CD4-positive, CD25-positive, alpha-beta regulatory T cell (primary cell): ENCODE data around the gene PARD3. TPM values are rescaled to one million over a fixed set of nuclear protein-coding genes. Genes with fewer than 3 reads are reported as not detected.

Experiments
- ATAC-seq, 2 donors: fragments of 150-1000 bp; cut with Tn5 transposase; one replicate each; pipeline ENCODE4 v1.10.0; 2021; ENCODE audit warnings: low read depth in 2 of 2, moderate number of reproducible peaks in 2 of 2, moderate library complexity in 1 of 2
- DNase-seq, 3 donors: peaks; one replicate each; pipeline versions ENCODE4 v3.0.0 to v3.0.0-alpha.2; 2012 to 2022; ENCODE audit warnings: mixed read lengths in 1 of 3
- H3K27ac ChIP-seq: one replicate; pipeline ENCODE4 v1.7.0; 2013; ENCODE audit warnings: mild to moderate bottlenecking, low read length; ENCODE audit not compliant: insufficient read depth, poor library complexity, severe bottlenecking
- H3K27me3 ChIP-seq: one replicate; pipeline ENCODE4 v1.7.0; 2013; ENCODE audit warnings: low read length; ENCODE audit not compliant: control insufficient read depth, insufficient read depth
- H3K36me3 ChIP-seq: one replicate; pipeline ENCODE4 v1.7.0; 2013; ENCODE audit warnings: mild to moderate bottlenecking, low read length, moderate library complexity; ENCODE audit not compliant: control insufficient read depth, insufficient read depth
- H3K4me1 ChIP-seq: 2 replicates; pipeline ENCODE4 v1.7.0; 2013; ENCODE audit warnings: mild to moderate bottlenecking, low read length; ENCODE audit not compliant: insufficient read depth, control insufficient read depth, poor library complexity, severe bottlenecking
- H3K4me3 ChIP-seq: one replicate; pipeline ENCODE4 v1.7.0; 2013; ENCODE audit warnings: low read depth, mild to moderate bottlenecking, low read length, moderate library complexity
- H3K9me3 ChIP-seq, 2 experiments: 1 replicate in 1 of 2; 2 replicates in 1 of 2; pipeline ENCODE4 v1.7.0; 2013; ENCODE audit warnings: low read length in 2 of 2, mild to moderate bottlenecking in 1 of 2, moderate library complexity in 1 of 2; ENCODE audit not compliant: control insufficient read depth in 2 of 2
- H3K27ac Mint-ChIP-seq, 3 donors: one replicate each; pipeline ENCODE4 v1.8.0; 2020 to 2022; ENCODE audit warnings: mild to moderate bottlenecking in 3 of 3, mixed read lengths in 3 of 3, moderate library complexity in 2 of 3
- H3K27me3 Mint-ChIP-seq: one replicate; pipeline ENCODE4 v1.8.0; 2022; ENCODE audit warnings: mild to moderate bottlenecking, mixed read lengths
- H3K36me3 Mint-ChIP-seq: one replicate; pipeline ENCODE4 v1.8.0; 2020; ENCODE audit warnings: mixed read lengths
- H3K4me1 Mint-ChIP-seq, 4 donors: one replicate each; pipeline ENCODE4 v1.8.0; 2020 to 2022; ENCODE audit warnings: mixed read lengths in 4 of 4, mild to moderate bottlenecking in 1 of 4
- H3K4me3 Mint-ChIP-seq, 4 donors: one replicate each; pipeline ENCODE4 v1.8.0; 2020 to 2022; ENCODE audit warnings: mild to moderate bottlenecking in 4 of 4, mixed read lengths in 4 of 4, moderate library complexity in 3 of 4
- H3K9me3 Mint-ChIP-seq, 7 donors: one replicate each; pipeline ENCODE4 v1.8.0; 2020 to 2022; ENCODE audit warnings: mixed read lengths in 7 of 7, mild to moderate bottlenecking in 3 of 7, moderate library complexity in 2 of 7
- polyA plus RNA-seq, 4 donors: library from polyadenylated mRNA; unstranded; fragments of 300-500 nt; fragmentation: Illumina TruSeq; gene quantifications; one replicate each; pipeline ENCODE4 v1.2.3, GENCODE V29; 2021
- total RNA-seq: library from RNA; stranded (reverse); gene quantifications from one replicate; pipeline ENCODE4 v1.2.3, GENCODE V29; 2022

PARD3 gene
- total and polyA plus RNA-seq, 5 donors from 2014 or later: 0.08 to 0.79 TPM; not detected in 3

GRCh38 chr10:34200355-34200901 lies 614.7 kb downstream of the PARD3 start:
- no peaks in the 10 kb centered on the region for H3K36me3 Mint-ChIP-seq
- no peak overlapping the region for H3K27ac Mint-ChIP-seq
- no peaks in the 10 kb centered on the region for H3K9me3 ChIP-seq
- no peaks in the 10 kb centered on the region for H3K27me3 Mint-ChIP-seq
- DNase-seq (no peak), ATAC-seq (no peak)
- no peaks in the 10 kb centered on the region for H3K4me1 Mint-ChIP-seq
- no peak overlapping the region for H3K4me3 Mint-ChIP-seq
- no peaks in the 10 kb centered on the region for H3K27me3 ChIP-seq
- peaks cover 0 to 4% (median 0%) of the 10 kb centered on the region in 7 donors for H3K9me3 Mint-ChIP-seq
- no peak overlapping the region for H3K27ac ChIP-seq
- no peak overlapping the region for H3K4me3 ChIP-seq
- no peaks in the 10 kb centered on the region for H3K36me3 ChIP-seq
- no peaks in the 10 kb centered on the region for H3K4me1 ChIP-seq

DNA sequence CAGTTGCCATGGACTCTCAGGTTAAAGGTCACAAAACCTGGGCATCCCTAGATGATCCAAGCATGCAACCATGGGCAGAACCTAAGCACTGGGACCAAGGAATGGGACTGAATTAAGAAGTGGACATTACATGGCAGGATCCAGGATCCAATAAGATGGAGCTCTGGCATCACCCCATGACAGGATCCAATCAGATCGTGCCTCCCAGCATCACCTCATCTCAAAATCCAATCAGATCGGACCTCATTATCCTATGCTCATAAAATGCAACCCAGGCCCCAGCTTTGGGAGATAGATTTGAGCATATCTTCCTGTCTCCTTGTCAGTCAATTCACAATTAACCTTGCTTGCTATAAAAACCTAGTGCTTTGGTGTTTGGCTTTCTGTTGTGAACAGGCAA lies 616.1 kb downstream of the PARD3 start:
- no peaks in the 10 kb centered on the region for H3K4me1 Mint-ChIP-seq
- H3K36me3 ChIP-seq: no peaks in the 10 kb centered on the region
- no peaks in the 10 kb centered on the region for H3K27me3 ChIP-seq
- H3K9me3 ChIP-seq: no peaks in the 10 kb centered on the region
- no peak overlapping the region for H3K27ac Mint-ChIP-seq
- no peaks in the 10 kb centered on the region for H3K27me3 Mint-ChIP-seq
- no peaks in the 10 kb centered on the region for H3K4me1 ChIP-seq
- no peaks in the 10 kb centered on the region for H3K36me3 Mint-ChIP-seq
- ATAC-seq (no peak), DNase-seq (no peak)
- peaks cover 0 to 4% (median 0%) of the 10 kb centered on the region in 7 donors for H3K9me3 Mint-ChIP-seq
- no peak overlapping the region for H3K27ac ChIP-seq
- no peak overlapping the region for H3K4me3 ChIP-seq
- no peak overlapping the region for H3K4me3 Mint-ChIP-seq

DNA sequence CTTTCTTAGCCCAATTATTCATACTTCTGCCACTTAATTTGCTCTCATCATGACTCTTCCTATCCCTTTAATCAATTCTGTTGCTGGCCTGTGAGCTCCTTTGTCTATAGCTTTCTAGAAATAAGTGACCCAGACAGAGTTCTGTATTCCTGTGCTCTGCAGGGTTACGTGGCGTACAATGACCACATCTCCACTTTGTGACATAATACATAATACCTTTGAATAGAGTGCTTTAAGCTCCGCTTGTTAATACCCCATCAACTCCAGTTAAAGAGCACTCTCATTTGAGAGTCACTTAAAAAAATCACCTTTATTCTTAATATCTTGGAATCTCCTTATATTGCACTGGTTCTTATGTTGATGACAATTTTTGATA lies 619.0 kb downstream of the PARD3 start:
- Histone ChIP-seq H3K4me3 (no peak overlapping the region), H3K9me3 (no peaks in the 10 kb centered on the region), H3K4me1 (no peaks in the 10 kb centered on the region), H3K36me3 (no peaks in the 10 kb centered on the region), H3K27ac (no peak overlapping the region), H3K27me3 (no peaks in the 10 kb centered on the region)
- Mint-ChIP-seq H3K9me3 (peaks cover 0 to 2% (median 0%) of the 10 kb centered on the region in 7 donors), H3K27ac (no peak overlapping the region), H3K4me1 (no peaks in the 10 kb centered on the region), H3K27me3 (no peaks in the 10 kb centered on the region), H3K4me3 (no peak overlapping the region), H3K36me3 (no peaks in the 10 kb centered on the region)
- ATAC-seq (no peak), DNase-seq (no peak)

DNA sequence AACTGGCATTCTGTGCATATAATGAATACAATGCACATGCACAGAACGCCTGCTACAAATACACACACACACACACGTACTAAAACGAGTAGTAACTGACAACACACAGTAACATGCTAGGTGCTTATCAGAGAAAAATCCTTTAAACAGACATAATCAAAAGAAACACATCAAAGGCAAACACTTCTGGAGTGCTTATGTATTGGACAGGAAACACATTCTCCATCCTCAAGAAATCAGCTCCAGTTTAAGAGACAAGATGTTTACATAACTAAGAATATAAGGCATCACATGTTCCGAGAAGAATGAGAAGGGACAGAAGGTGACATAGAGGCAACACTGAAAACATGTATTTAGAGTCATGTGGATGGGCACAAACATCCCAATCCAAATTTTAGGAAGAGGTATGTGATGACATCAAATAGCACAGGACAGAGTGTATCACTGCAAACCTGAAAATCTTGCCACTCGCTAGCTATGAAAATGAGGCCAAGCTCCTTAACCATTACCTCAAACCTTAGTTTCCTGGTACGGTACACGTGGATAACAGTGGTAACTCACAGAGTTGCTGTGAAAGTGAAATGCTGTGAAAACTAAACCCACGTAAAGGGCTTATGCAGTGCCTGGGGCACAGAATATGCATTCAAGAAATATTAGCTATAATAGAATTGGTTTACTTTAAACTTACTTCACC lies 619.6 kb downstream of the PARD3 start:
- ATAC-seq (no peak), DNase-seq (no peak)
- H3K27ac ChIP-seq: no peak overlapping the region
- H3K36me3 ChIP-seq: no peaks in the 10 kb centered on the region
- no peak overlapping the region for H3K4me3 Mint-ChIP-seq
- H3K9me3 Mint-ChIP-seq: peaks cover 0 to 2% (median 0%) of the 10 kb centered on the region in 7 donors
- H3K4me3 ChIP-seq: no peak overlapping the region
- H3K36me3 Mint-ChIP-seq: no peaks in the 10 kb centered on the region
- no peak overlapping the region for H3K27ac Mint-ChIP-seq
- no peaks in the 10 kb centered on the region for H3K9me3 ChIP-seq
- no peaks in the 10 kb centered on the region for H3K4me1 Mint-ChIP-seq
- no peaks in the 10 kb centered on the region for H3K4me1 ChIP-seq
- H3K27me3 Mint-ChIP-seq: no peaks in the 10 kb centered on the region
- H3K27me3 ChIP-seq: no peaks in the 10 kb centered on the region

DNA sequence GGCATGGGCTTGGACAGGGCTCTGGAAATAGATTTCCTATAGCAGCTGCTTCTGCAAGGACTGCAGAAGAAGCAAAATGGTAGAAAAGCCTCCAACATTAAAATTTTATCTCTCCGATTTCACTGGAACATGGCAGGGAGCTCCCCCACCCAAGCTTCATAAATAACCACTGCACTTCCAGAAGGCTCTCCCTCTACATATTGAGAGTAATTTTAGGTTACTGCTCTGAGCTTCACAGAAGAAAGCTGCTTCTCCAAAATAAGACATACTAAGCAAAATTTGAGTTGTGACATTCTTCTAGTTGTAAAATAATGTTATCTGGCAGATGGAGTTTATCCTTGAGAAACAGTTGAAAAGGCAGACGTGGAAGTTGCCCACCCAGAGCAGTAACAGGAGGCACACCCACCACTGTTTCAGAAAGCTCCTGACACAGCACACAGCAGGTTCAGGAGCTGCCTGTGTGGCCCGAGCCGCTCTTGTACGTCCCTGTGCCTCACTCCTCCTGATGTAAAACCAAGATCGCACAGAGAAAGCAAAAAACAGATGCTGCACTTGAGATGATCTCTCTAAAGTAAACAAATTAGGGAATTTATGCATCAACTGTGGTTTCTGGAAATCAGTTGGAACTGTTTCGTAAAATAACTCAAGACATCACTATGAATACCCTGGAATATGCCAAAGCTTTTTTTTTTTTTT lies 621.0 kb downstream of the PARD3 start:
- Histone ChIP-seq H3K36me3 (no peaks in the 10 kb centered on the region), H3K4me1 (no peaks in the 10 kb centered on the region), H3K4me3 (no peak overlapping the region), H3K27me3 (no peaks in the 10 kb centered on the region), H3K9me3 (no peaks in the 10 kb centered on the region), H3K27ac (no peak overlapping the region)
- no peaks in the 10 kb centered on the region for H3K4me1 Mint-ChIP-seq
- no peaks in the 10 kb centered on the region for H3K36me3 Mint-ChIP-seq
- DNase-seq (no peak), ATAC-seq (no peak)
- H3K4me3 Mint-ChIP-seq: no peak overlapping the region
- H3K9me3 Mint-ChIP-seq: peaks cover 0 to 2% (median 0%) of the 10 kb centered on the region in 7 donors
- no peaks in the 10 kb centered on the region for H3K27me3 Mint-ChIP-seq
- peak overlapping the region in 1 of 3 donors; percentile 2 for H3K27ac Mint-ChIP-seq

DNA sequence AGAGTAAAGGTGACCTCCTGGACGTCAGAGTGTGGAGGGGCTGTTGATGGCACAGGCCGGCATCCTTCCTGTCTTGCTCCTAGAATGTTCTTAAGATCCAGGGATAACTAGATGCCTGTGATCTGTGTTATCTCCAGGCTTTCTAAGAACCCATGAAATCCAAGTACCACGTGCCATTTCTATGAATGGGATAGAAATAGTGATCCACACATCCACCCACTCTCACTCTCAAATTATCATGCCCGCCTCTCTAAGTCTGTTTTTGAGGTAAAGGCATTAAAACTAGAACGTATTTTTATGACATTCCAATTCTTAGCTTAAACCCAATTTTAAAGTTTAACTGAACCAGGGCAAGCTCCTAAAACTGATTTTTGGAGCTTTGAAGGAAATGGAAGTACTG lies 622.5 kb downstream of the PARD3 start:
- no peak for ATAC-seq
- H3K27me3 Mint-ChIP-seq: no peaks in the 10 kb centered on the region
- peaks cover 0 to 2% (median 0%) of the 10 kb centered on the region in 7 donors for H3K9me3 Mint-ChIP-seq
- Histone ChIP-seq H3K4me3 (no peak overlapping the region), H3K27me3 (no peaks in the 10 kb centered on the region), H3K4me1 (no peaks in the 10 kb centered on the region), H3K9me3 (no peaks in the 10 kb centered on the region), H3K27ac (no peak overlapping the region), H3K36me3 (no peaks in the 10 kb centered on the region)
- no peak for DNase-seq
- H3K27ac Mint-ChIP-seq: no peak overlapping the region
- no peaks in the 10 kb centered on the region for H3K36me3 Mint-ChIP-seq
- no peaks in the 10 kb centered on the region for H3K4me1 Mint-ChIP-seq
- no peak overlapping the region for H3K4me3 Mint-ChIP-seq

GRCh38 chr10:34191406-34191805 lies 623.7 kb downstream of the PARD3 start:
- H3K4me3 Mint-ChIP-seq: no peak overlapping the region
- H3K9me3 Mint-ChIP-seq: peaks cover 0 to 2% (median 0%) of the 10 kb centered on the region in 7 donors
- Histone ChIP-seq H3K27me3 (no peaks in the 10 kb centered on the region), H3K9me3 (no peaks in the 10 kb centered on the region), H3K27ac (no peak overlapping the region), H3K4me3 (no peak overlapping the region), H3K4me1 (no peaks in the 10 kb centered on the region), H3K36me3 (no peaks in the 10 kb centered on the region)
- no peak for DNase-seq
- H3K36me3 Mint-ChIP-seq: no peaks in the 10 kb centered on the region
- no peak overlapping the region for H3K27ac Mint-ChIP-seq
- no peaks in the 10 kb centered on the region for H3K4me1 Mint-ChIP-seq
- H3K27me3 Mint-ChIP-seq: no peaks in the 10 kb centered on the region
- no peak for ATAC-seq
